NCI-H1436 treated with DMSO at 0.1 percent for 48 hours (cell line): ENCODE data around the gene FLNB.
"Not testable (repeated sequence)": the region's sequence is repeated elsewhere in the genome, so short reads cannot be mapped to it uniquely, and the experiment has no call there.

Experiments used
- DNase-seq: peaks from one replicate; lab custom pipeline; 2025; lab: John Stamatoyannopoulos, UW

FLNB gene

DNA sequence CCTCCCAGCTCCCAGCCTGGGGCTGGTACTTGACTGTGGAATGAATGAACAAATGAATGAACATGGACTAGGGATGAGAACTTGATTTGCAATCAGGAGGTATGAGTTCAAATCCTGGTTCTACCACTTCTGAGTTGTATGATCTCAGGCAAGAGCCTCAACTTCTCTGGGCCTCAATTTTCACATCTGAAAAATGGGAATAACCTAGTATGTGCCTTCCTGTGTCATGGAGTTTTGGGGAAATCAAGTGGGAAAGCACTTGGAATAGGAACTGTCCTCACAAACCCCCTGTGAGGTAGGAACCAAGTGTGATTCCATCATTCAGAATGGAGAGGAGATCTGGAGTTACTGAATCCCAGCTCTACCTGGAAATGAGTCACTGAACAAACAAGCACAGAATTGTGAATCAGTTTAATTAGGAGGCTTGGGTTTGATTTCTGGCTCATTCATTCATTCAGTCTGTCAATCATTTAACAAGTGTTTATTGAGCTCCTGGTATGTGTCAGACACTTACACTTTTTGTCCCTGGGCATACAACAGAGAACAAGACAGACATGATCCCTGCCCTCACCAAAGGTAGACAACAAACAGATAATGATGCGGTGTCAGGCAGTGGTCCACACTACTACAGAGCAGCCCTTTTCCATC lies 172.8 kb downstream of the FLNB start:
- no peak for DNase-seq

DNA sequence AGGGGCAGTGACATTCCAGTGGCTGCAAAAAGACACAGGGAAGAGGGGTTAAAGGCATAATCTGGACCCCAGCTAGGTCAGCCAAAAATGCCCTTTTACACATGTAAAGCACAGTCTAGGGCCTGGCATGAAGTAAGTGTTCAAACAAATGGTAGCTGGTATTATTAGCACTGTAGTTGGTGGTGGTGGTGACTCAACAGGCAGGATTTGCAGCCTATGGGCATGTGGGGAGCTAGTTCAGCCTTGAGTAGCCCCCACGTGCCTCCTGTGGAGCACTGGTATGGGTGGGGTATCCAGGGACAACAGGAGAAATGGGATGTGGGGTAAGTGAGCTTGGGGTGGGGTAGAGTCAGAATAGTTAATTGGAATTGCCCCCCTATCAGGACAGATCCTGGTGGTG lies 175.0 kb downstream of the FLNB start:
- no peak for DNase-seq

DNA sequence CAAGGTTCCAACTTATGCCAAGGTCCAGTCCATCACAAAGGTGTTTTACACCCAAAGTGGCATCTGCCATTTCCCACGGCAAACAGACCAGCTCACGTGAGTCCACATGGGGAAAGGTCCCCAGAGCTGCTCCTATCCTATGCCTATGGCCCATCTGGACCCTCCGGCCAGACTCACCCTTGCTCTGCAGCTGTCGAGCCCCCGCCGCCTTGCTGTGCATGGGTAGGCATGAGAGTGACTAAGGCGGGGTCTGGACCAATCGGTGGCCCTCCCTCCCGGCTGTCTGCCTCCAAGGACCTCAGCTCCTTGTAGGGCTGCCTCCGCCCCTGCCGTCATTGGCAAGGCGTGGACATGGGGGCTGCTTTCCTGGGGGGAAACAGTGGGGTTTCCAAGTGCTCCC lies 175.7 kb downstream of the FLNB start:
- no peak for DNase-seq

DNA sequence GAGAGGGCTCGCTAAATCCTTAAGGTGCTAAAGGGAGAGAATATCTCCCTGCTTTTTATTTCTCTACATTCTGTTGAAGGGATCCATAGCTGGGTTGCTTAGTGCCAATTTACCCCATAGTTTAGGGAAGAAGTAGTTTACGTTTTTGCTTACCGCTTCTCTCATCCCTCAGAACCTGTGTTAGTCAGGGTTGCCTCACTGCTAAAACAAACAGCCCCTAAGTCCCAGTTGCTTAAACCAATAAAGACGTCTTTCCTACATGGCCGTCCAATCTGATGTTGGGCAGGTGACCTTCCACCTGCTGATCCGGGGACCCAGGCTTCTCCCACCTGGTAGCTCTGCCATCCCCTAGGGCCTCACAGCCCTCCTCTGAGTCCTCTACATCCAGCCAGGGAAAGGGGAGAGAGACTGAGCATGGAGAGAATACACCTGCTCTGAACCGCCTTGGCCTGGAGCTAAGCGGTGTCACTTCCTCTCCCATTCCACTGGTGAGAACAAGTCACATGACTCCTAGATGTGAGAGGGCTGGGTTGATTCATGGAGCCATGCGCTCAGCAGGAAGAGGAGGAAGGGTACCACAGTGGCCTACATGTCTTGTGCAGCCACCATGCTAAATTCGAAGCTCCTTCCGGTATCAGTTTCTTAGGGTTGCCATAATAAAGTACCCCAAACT lies 176.2 kb downstream of the FLNB start:
- DNase-seq = no peak

DNA sequence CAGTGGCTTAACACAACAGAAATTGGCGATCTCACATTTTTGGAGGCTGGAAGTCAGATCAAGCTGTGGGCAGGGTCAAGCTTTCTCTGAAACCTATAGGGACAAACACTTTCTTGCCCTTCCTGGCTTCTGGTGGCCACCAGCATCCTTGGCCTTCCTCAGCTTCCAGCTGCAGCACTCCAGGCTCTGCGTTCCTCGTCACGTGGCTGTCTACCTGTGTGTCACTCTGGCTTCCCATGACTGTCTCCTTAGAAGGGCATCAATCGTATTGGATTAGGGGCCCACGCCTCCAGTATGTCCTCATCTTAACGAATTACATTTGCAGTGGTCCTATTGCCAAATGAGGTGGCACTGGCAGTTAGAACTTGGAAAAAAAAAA lies 176.7 kb downstream of the FLNB start:
- no peak for DNase-seq

DNA sequence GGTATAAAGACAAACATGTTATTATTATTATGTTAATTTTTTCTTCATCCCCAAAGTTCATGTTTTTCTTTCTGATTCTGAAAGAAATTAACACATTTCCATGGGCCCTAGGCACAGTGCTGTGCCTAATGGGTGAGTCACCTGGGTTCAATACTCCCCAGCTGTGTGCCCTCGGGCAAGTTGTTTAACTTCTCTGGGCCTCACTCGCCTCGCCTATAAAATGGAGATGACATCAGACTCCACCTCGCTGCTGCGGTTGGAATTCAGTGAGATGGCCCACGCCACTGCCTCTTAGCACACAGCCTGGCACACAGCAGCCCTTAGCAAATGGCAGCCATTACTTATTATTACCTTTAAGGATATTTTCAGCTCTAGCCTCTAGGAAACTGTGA lies 179.9 kb downstream of the FLNB start:
- DNase-seq = no peak

DNA sequence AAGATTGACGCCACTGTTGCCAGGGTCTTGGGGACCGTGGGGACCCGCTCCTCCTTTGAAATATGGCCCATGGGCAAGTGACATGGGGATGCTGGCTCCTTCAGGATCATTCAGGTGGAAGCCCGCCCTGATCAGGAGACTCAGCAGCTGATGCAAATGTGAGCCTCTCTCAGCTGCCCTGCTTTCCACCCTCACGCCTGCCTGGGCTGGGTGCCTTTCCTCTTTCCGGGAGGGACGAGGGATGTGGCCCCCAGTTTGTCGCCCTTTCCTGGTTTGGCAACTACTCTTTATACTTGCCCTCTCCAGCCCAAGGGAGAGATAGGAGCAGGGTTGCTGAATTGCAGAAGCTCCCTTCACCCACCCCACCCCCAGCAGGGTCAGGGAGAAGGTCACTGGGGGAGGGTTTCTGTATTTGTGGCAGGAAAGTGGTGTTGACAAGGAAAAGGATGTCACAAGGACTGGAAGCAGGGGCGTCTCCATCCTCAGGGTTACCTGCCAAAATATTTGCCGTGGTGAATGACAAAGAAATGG lies 180.8 kb downstream of the FLNB start:
- no peak for DNase-seq

DNA sequence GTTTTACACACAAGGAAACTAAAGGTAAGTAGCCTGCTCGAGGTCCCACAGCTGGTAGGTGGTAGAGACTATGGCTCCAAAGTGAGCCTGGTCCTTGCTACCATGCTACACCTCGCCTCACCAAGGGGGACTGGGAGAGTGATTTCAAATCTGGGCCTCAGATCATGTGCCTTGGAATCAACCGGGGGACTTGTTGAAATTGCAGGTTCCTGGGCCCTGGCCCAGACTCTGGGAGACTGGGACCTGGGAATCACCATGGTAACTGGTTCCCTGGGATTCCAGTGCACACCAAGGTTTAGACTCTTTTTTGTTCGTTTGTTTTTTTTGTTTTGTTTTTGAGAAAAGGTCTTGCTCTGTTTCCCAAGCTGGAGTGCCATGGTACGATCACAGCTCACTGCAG lies 181.5 kb downstream of the FLNB start:
- DNase-seq = no peak

DNA sequence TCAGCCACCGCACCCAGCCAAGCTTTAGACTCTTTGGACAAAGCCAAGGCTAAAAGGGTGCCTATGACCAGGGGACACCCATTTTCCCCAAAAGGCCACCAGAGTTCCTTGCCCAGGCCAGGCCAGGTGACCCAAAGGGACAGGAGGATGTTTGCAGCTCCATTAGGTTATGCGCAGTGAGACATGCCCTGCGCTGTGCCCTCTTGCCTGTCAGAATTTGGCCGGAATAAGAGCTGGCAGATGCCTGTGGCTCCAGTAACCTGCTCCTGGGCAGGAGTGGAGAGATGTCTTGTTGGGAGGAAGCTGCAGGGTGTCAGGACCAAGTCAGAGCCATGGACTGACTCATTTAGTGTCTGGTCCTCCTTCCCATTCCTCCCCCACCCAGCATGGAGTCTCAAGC lies 182.1 kb downstream of the FLNB start:
- DNase-seq = no peak

DNA sequence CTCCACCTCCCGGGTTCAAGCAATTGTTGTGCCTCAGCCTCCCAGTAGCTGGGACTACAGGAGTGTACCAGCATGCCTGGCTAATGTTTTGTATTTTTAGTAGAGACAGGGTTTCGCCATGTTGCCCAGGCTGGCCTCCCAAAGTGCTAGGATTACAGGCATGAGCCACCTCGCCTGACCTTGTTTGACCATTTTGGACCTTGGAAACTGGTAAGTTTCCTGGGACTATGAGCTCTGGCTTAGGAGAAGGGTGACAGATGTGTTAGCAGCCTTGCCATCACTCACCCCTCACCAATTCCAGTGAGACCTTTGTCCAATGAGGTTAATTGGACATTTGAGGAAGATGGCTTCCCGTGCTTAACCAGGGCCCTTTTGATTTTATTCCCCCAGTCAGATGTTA lies 182.7 kb downstream of the FLNB start:
- DNase-seq = no peak

DNA sequence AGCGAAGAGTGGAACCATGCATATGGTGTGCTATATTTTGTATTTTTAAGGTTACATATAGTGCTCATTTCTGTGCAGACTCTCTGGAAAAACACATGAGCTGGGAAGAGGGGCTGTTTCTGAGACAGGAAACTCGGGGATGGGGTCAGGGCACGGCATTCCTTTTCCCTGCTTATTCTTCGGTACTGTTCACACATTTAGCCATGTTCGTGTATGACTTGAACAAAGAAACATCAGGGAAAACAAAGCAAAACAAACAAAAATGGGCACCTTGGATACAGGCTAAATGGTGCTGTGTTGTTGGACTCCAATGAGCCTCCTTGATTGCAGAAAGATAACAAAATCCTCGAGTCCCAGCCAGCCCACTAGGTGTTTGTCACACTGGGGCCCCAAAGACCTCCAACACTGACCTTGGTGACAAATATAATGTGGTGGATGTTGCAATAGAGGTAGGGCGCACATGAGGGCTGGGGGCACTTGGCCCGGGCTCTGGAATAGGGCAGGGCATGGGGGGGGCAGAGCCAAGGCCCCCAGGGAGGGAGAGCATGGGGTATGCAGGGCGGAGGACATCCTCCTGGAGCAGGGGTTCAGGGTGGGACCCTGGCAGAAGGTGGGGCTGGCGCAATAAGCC lies 183.3 kb downstream of the FLNB start:
- no peak for DNase-seq

DNA sequence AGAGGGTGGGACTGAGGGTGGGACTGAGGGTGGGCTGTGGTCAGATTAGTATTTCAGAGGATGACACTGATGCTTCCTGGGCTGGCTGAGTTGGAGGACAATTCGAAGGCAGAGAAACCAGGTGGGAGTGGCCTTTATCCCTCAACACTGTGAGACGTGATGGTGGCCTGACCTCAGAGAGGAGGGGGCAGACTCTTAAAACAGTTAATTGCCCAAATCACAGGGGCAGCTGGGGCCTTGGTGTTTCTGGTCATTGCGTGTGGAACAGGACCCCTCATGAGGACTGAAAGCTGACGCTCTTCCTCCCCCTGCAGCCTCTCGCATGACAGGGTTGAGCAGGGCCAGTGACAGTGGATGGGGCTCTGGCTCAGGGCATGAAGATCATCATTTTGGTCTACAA lies 183.8 kb downstream of the FLNB start:
- no peak for DNase-seq

DNA sequence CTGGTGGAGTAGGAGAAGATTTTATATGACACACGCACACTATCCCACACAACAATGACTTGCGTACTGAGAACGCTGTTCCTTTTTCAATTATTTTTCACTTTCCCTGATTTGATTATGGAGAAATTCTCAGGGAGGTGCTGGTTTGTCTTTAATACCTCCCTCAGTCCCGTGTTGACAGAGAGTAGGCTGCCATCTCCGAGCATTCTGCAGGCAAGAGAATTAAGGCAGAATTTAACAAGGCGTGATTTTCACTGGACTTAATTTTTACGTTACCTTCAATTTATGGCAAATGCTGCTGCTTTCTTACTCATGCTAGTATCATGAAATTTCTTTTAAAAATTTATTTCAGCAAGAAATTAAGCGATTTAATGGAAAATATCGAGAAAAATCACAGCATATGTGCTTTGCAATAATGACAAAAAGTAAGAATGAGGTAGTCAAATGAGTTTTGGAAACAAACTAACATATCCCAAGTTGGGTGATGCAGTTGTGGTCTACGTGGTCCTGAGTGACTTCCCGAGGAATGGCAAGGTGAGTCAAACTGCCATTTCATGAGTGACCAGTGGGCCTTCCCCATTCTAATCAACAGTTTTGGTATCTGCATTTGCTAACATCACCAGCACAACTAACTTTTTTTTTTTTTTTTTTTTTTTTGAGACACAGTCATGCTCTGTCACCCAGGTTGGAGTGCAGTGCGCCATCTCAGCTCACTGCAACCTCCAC lies 185.6 kb downstream of the FLNB start:
- DNase-seq = no peak

DNA sequence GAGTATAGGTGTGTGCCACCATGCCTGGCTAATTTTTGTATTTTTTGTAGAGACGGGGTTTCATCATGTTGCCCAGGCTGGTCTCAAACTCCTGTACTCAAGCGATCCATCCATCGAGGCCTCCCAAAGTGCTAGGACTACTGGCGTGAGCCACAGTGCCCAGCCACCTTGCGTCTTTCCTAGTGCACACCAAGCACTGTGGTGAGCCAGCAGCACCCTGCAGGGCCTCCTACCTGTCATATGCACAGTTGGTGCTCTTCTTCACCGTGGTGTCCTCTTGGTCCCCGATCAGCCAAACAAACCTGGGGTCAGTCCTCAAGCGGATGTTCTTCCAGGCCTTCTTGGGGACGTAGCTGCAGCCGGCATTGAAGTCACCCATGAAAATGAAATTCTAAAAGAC lies 189.4 kb downstream of the FLNB start:
- DNase-seq = no peak

DNA sequence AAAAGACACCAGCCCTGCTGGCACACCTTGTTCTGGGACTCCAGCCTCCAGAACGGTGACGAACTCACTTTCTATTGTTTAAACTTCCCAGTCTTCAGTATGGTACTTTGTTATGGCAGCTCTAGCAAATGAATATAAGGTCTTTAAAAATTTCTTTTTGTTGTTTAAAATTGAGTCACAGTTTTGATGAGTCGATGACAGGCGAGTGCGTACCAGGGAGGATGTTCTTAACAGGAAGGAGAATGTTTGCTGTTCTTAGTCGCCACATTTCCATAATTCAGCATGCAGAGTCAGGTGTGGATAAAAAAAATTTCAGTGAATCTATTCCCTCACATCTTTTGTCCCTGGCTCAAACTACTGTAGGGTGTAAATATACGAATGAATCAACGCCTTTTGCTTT lies 190.1 kb downstream of the FLNB start:
- no peak for DNase-seq

DNA sequence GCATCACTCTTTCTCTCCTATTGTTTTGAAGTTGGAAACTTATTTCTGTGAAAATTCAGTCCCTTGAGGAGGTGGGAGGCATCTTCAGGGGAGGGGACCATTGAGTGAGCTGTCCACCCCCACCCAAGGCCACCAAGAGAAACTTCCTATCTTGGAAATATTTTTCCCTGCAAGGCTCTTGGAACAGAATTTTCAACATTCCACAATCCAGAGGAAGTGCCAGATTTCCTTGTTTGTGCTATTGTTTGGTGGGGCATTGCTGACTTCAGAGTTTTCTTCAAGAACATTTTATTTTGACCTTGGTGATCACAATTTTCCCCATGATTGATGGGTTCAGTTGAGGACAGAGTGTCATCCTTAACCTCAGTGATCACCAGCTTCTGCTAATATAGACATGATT lies 190.6 kb downstream of the FLNB start:
- DNase-seq = no peak

DNA sequence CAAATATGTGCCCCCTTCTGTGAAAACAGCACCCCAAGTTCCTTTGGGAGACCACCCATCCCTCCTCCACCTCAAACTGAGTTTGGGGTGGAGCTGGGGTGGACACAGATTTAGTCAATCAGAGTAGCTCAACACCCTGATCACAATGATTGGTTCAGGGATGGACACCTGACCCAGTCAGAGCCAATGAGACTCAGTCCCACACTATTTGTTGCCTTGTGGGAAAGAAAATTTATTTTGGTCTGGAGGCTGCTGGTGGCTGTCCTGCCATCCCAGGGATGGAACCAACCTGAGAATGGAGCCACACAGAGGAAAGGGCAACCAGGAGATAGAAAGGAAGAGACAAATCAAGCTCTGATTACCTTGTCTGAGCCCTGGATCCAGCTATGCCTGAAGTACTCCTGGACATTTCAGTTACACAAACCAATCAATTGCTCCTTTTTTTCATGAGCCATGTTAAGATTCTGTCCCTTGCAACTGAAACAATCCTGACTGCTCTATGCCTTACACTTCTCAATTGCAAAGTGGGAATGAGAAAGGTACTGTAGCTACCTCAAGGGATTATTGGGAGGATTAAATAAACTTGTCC lies 192.0 kb downstream of the FLNB start:
- no peak for DNase-seq

DNA sequence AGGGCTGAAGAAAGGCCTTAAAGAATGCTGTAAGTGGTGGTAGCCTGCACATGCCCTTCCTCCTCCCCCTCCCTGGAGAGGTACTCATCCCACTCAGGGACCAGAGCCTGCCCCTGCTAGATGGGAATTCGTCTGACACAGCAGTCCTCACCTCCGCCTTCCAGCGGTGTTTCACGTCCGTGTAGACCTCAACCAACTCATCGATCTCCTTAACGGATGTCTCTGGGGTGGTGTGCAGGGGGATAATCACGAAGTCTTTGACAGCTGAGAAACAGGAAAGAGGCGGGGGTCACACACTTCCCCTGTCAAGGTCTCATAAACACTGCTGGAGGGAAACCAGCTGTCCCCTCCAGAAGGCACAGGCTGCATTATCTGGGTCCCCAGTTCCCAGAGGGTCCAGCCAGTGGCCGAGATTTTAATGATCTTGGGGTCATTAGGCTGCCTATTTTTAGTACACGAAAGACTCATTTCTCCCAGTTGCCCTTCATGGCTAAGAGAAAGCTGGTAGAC lies 192.7 kb downstream of the FLNB start:
- no peak for DNase-seq

DNA sequence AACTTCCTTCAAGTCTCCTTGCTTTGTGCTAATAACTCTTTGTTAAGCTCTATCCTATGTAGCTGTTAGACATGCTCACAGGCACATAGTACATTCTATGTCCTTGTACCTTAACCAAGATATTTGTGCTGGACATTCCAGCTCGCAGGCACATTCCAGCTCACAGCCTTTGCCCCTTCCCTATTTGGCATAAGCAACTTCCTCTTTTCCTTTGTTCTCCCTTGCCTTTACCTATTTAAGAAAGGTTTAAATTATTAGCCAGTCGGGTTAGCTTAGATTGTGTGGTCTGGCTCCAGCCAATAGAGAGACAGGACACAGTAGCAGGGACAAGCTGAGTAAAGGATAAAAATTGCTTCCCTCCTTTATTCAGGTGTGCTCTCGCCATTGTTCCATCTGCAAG lies 193.2 kb downstream of the FLNB start:
- not testable (repeated sequence) for DNase-seq

DNA sequence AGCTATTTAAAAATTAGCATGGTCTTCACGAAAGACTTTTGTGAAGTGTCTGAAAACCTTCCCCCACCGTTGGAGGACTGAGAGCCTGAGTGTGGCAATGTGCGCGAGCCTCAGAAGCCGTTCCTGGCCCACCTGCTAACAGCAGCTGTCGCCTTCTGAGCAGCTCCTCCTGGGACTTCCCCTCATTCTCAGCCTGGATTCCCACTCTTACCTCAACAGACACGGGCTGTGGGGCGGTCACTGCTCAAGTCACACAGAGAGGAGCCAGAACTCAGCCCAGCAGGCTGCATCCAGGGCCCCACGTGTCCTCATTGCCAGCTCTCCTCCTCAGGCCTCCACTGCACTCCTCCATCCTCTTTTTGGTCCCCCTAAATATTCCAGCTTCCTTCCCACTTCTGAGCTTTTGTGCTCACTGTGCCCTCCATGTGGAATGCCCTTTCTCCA lies 194.7 kb downstream of the FLNB start:
- no peak for DNase-seq

DNA sequence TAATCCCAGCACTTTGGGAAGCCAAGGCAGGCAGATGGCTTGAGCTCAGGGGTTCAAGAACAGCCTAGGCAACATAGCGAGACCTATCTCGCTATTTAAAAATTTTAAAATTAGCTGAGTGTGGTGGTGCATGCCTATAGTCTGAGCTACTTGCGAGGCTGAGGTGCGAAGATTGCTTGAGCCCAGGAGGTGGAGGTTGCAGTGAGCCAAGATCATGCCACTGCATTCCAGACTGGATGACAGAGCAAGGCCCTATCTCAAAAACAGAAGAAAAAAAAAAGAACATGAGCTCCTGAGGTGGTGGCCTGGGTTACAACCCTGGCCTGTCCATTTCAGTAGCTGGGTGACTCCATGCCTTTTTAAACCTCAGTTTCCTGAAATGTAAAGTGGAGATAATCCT lies 195.3 kb downstream of the FLNB start:
- no peak for DNase-seq

DNA sequence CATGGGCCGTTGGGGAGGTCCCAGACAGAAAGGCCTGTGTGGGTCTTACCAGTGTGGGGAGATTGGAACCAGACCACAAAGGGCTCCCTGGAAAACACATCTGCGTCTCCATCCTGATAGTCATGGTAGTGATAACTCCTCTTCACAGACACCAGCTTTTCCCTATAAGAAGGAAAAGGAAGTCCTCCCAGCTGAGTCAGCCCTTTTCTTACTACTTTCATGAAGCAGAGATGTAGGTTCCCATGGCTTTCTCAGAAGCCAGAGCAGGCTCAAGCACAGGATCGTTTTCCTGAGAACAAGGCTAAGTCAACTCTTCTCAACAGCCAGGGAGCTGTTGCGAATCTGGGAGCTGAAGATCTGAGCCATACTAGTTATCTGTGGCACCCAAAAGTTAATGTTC lies 196.5 kb downstream of the FLNB start:
- no peak for DNase-seq
